MM.1S (cell line): ENCODE results near the gene CRB1.

Source experiments
- DNase-seq: peaks from one replicate; pipeline ENCODE4 v3.0.0-alpha.2; 2015
- H2AFZ ChIP-seq: fragments of 300-600 bp; sonication (generic); 2 replicates; pipeline ENCODE4 v1.6.0; 2016; ENCODE audit warnings: antibody characterized with exemption, low read length
- H3F3A ChIP-seq: fragments of 300-600 bp; sonication (generic); 2 replicates; pipeline ENCODE4 v1.6.1; 2016; ENCODE audit warnings: mild to moderate bottlenecking, antibody characterized with exemption, low read length, moderate library complexity, mixed read lengths; ENCODE audit not compliant: insufficient read depth
- H3K27ac ChIP-seq: fragments of 300-600 bp; sonication (generic); 2 replicates; pipeline ENCODE4 v1.5.1; 2016; ENCODE audit warnings: mild to moderate bottlenecking, low read length
- H3K27me3 ChIP-seq: fragments of 300-600 bp; sonication (generic); replicated peaks from 2 replicates; pipeline ENCODE4 v1.6.0; 2016; ENCODE audit warnings: low read length; ENCODE audit not compliant: insufficient read depth
- H3K36me3 ChIP-seq: fragments of 300-600 bp; sonication (generic); replicated peaks from 2 replicates; pipeline ENCODE4 v1.6.1; 2016; ENCODE audit warnings: mild to moderate bottlenecking, low read length, mixed read lengths; ENCODE audit not compliant: insufficient read depth
- H3K4me1 ChIP-seq: fragments of 300-600 bp; sonication (generic); 2 replicates; pipeline ENCODE4 v1.6.1; 2016; ENCODE audit warnings: low read length, mixed read lengths
- H3K4me2 ChIP-seq: fragments of 300-600 bp; sonication (generic); 2 replicates; pipeline ENCODE4 v1.6.0; 2016; ENCODE audit warnings: low read depth, low read length
- H3K4me3 ChIP-seq: fragments of 300-600 bp; sonication (generic); 2 replicates; pipeline ENCODE4 v1.5.1; 2016; ENCODE audit warnings: low read length, mixed read lengths
- H3K79me2 ChIP-seq: fragments of 300-600 bp; sonication (generic); 2 replicates; pipeline ENCODE4 v1.6.1; 2016; ENCODE audit warnings: mixed run types, low read length, mixed read lengths
- H3K9ac ChIP-seq: fragments of 300-600 bp; sonication (generic); 2 replicates; pipeline ENCODE4 v1.6.1; 2016; ENCODE audit warnings: low read length, mixed read lengths
- H3K9me2 ChIP-seq: fragments of 300-600 bp; sonication (generic); replicated peaks from 2 replicates; pipeline ENCODE4 v1.6.1; 2016; ENCODE audit warnings: mild to moderate bottlenecking, low read length, mixed read lengths; ENCODE audit not compliant: insufficient read depth
- H3K9me3 ChIP-seq: fragments of 300-600 bp; sonication (generic); replicated peaks from 2 replicates; pipeline ENCODE4 v1.6.1; 2016; ENCODE audit warnings: mild to moderate bottlenecking, low read length, mixed read lengths; ENCODE audit not compliant: insufficient read depth
- H4K20me1 ChIP-seq: fragments of 300-600 bp; sonication (generic); 2 replicates; pipeline ENCODE4 v1.6.1; 2016; ENCODE audit warnings: mild to moderate bottlenecking, low read length, moderate library complexity, mixed read lengths; ENCODE audit not compliant: insufficient read depth
- EZH2 ChIP-seq: fragments of 300-600 bp; sonication (generic); optimal IDR thresholded peaks from 2 replicates; pipeline ENCODE3; 2017; ENCODE audit warnings: low read depth, mild to moderate bottlenecking, antibody characterized with exemption, low read length, mixed read lengths
- EZH2phosphoT487 ChIP-seq: fragments of 300-600 bp; sonication (generic); IDR thresholded peaks from 2 replicates; pipeline ENCODE4 v1.6.1; 2018; ENCODE audit warnings: antibody characterized with exemption, low read length
- TF ChIP-seq, protein P1 (sequence below): fragments of 300-600 bp; sonication (generic); IDR thresholded peaks from 2 replicates; pipeline ENCODE4 v1.5.1; 2016; ENCODE audit warnings: antibody characterized with exemption, low read length, mixed read lengths

CRB1 gene

DNA sequence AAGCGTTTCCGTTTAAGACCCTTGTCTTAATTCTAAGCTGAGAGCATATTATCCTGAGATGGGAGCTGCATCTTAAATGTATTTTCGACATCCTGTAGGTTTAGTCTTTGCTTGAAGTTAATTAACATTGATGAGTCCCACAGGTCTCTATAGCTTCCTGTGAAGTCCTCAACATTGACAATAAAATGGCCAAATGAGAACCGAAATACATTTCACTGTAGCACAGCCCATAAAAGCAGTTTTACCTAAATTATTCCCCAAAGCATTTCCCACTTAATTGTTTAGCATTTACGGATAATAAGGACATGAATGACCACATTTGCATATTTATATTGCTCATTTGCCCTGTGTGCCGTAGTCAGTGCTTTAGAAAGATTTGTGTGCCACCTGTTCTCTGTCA lies 116.4 kb downstream of the CRB1 start:
- Histone ChIP-seq H3K79me2 (no peaks in the 10 kb centered on the region), H3K9ac (no peak overlapping the region), H3K4me3 (no peak overlapping the region), H4K20me1 (no peaks in the 10 kb centered on the region), H3K4me2 (no peak overlapping the region), H3K9me3 (no peaks in the 10 kb centered on the region), H3F3A (no peaks in the 10 kb centered on the region), H3K9me2 (no peaks in the 10 kb centered on the region), H3K27me3 (no peaks in the 10 kb centered on the region), H3K27ac (no peak overlapping the region), H3K4me1 (no peaks in the 10 kb centered on the region), H3K36me3 (no peaks in the 10 kb centered on the region), H2AFZ (no peak overlapping the region)
- no peak for DNase-seq
- no peak for TF ChIP-seq EZH2
- TF ChIP-seq, protein P1, sequence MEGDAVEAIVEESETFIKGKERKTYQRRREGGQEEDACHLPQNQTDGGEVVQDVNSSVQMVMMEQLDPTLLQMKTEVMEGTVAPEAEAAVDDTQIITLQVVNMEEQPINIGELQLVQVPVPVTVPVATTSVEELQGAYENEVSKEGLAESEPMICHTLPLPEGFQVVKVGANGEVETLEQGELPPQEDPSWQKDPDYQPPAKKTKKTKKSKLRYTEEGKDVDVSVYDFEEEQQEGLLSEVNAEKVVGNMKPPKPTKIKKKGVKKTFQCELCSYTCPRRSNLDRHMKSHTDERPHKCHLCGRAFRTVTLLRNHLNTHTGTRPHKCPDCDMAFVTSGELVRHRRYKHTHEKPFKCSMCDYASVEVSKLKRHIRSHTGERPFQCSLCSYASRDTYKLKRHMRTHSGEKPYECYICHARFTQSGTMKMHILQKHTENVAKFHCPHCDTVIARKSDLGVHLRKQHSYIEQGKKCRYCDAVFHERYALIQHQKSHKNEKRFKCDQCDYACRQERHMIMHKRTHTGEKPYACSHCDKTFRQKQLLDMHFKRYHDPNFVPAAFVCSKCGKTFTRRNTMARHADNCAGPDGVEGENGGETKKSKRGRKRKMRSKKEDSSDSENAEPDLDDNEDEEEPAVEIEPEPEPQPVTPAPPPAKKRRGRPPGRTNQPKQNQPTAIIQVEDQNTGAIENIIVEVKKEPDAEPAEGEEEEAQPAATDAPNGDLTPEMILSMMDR = no peak
- TF ChIP-seq EZH2phosphoT487 = no peak

DNA sequence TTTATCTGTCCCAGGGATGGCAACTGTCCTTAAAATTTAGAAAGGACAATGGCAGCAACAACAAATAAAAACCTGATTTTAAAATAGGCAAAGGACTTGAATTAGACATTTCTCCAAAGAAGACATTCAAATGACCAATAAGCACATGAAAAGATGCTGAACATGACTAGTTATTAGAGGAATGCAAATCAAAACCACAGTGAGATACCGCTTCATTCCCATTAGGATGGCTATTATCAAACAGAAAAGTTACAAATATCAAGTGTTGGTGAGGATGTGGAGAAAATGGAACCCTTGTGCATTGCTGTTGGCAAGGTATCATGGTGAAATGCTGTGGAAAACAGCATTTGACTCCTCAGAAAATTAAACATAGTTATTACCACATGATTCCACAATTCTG lies 120.7 kb downstream of the CRB1 start:
- H3F3A ChIP-seq = no peaks in the 10 kb centered on the region
- H3K36me3 ChIP-seq = no peaks in the 10 kb centered on the region
- no peak for DNase-seq
- 0 out of 2 replicates have a peak, but pooled peaks cover 8% of the 10 kb centered on the region for H3K4me1 ChIP-seq
- H3K27me3 ChIP-seq = no peaks in the 10 kb centered on the region
- no peak overlapping the region for H3K4me3 ChIP-seq
- no peak overlapping the region for H3K9ac ChIP-seq
- no peaks in the 10 kb centered on the region for H3K9me3 ChIP-seq
- no peak overlapping the region for H2AFZ ChIP-seq
- H3K79me2 ChIP-seq = no peaks in the 10 kb centered on the region
- TF ChIP-seq EZH2 = no peak
- TF ChIP-seq, protein P1 = no peak
- TF ChIP-seq EZH2phosphoT487 = no peak
- H3K27ac ChIP-seq = no peak overlapping the region
- H3K4me2 ChIP-seq = no peak overlapping the region
- H3K9me2 ChIP-seq = no peaks in the 10 kb centered on the region
- no peaks in the 10 kb centered on the region for H4K20me1 ChIP-seq

DNA sequence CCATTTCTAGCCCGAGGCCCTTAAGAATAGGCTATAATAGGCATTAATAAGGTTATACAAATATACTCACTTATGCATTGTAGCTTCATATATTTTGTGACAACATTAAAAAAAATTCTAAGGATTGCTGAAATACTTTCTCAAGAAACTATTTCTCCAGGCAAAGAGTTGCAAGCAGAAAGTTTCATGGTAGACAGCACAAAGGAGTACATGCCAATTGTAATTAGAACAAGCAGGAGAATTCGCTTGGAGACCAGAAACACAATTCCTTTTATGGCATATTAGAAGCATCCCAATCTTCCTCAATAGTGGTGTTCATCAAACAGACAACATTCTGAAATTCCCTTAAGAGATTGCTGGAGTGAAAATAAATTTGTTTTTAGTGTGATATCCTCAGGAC lies 122.8 kb downstream of the CRB1 start:
- DNase-seq = no peak
- no peak overlapping the region for H3K4me2 ChIP-seq
- H3K27ac ChIP-seq = no peak overlapping the region
- no peaks in the 10 kb centered on the region for H3K27me3 ChIP-seq
- no peaks in the 10 kb centered on the region for H3K9me2 ChIP-seq
- no peak for TF ChIP-seq EZH2phosphoT487
- TF ChIP-seq, protein P1 = no peak
- TF ChIP-seq EZH2 = no peak
- no peaks in the 10 kb centered on the region for H4K20me1 ChIP-seq
- no peaks in the 10 kb centered on the region for H3K36me3 ChIP-seq
- no peaks in the 10 kb centered on the region for H3F3A ChIP-seq
- H3K9me3 ChIP-seq = no peaks in the 10 kb centered on the region
- H2AFZ ChIP-seq = no peak overlapping the region
- H3K4me1 ChIP-seq = 0 out of 2 replicates have a peak, but pooled peaks cover 8% of the 10 kb centered on the region
- no peaks in the 10 kb centered on the region for H3K79me2 ChIP-seq
- H3K4me3 ChIP-seq = no peak overlapping the region
- H3K9ac ChIP-seq = no peak overlapping the region
